ENCODE data around the gene PDE10A.

PDE10A gene

GRCh38 chr6:165677091-165677490 lies 14.1 kb upstream of the PDE10A start:
- DNase-seq: no peak

GRCh38 chr6:165676435-165677068 lies 13.5 kb upstream of the PDE10A start:
- no peak for DNase-seq

GRCh38 chr6:165675120-165675519 lies 12.1 kb upstream of the PDE10A start:
- DNase-seq: no peak

GRCh38 chr6:165674155-165675029 lies 11.4 kb upstream of the PDE10A start:
- no peak for DNase-seq

- DNase-seq: no peak
These were observed 8.3 kb upstream of the PDE10A start for GRCh38 chr6:165671222-165671768.

- DNase-seq: no peak
These were observed 5.9 kb upstream of the PDE10A start for GRCh38 chr6:165668951-165669350.

GRCh38 chr6:165665384-165665672 lies 2.3 kb upstream of the PDE10A start:
- DNase-seq: no peak

- no peak for DNase-seq
These were observed 1.7 kb upstream of the PDE10A start for GRCh38 chr6:165664559-165665383.

GRCh38 chr6:165663736-165664558 lies 906 bp upstream of the PDE10A start:
- no peak for DNase-seq

GRCh38 chr6:165663377-165663735 lies 315 bp upstream of the PDE10A start:
- DNase-seq: no peak

GRCh38 chr6:165662041-165662748 lies 846 bp downstream of the PDE10A start:
- DNase-seq: no peak

GRCh38 chr6:165661664-165662025 lies 1.4 kb downstream of the PDE10A start:
- no peak for DNase-seq

GRCh38 chr6:165660857-165661663 lies 2.0 kb downstream of the PDE10A start:
- DNase-seq: no peak

GRCh38 chr6:165659945-165660856 lies 2.8 kb downstream of the PDE10A start:
- no peak for DNase-seq

GRCh38 chr6:165658395-165659058 lies 4.5 kb downstream of the PDE10A start:
- DNase-seq: no peak

- no peak for DNase-seq
These were observed 5.7 kb downstream of the PDE10A start for GRCh38 chr6:165657325-165657680.

- no peak for DNase-seq
These were observed 6.3 kb downstream of the PDE10A start for GRCh38 chr6:165656581-165657324.

GRCh38 chr6:165655191-165655590 lies 7.8 kb downstream of the PDE10A start:
- no peak for DNase-seq

- no peak for DNase-seq
These were observed 8.9 kb downstream of the PDE10A start for GRCh38 chr6:165654144-165654543.
